Measurements from ENCODE around the gene TIMP1. TPM values are rescaled to one million over a fixed set of nuclear protein-coding genes. Genes with fewer than 3 reads are reported as not detected.
A peak's percentile ranks its signal among the peaks of the same experiment; 100 is the strongest.

The TIMP1 gene
- polyA plus RNA-seq, 4 donors = 68.5 to 119 (median 75.9) TPM

DNA sequence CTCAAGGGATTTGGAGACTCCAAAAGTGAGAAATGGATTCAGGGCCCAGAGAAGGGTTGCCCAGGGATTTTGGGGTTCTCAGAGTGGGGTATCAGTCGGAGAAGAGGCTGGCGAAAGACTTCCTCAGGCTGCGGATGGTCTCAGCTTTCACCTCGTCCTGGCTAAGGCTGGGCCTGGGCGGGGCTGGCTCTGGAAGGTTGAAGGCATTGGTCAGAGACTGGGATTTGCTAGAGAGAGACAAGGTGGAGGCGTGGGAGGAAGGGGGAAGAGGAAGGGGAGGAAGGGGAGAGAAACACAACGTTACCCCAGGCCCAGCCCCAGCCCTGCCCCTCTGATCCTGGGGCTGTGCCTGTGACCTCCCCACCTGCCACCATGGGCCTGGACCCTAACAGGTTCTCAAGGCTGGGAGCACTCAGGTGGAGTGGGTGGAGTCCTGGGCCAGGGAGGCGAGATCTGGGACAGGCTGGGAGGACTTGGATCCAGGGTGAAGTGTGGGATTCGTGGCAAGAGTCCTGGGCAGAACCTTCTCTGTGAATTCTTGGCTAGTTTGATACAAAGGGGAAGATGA, 9.4 kb upstream of the TIMP1 start:
- DNase-seq (ENCODE audit: low read depth in 4 of 4, low spot score in 2 of 4) = no peak

DNA sequence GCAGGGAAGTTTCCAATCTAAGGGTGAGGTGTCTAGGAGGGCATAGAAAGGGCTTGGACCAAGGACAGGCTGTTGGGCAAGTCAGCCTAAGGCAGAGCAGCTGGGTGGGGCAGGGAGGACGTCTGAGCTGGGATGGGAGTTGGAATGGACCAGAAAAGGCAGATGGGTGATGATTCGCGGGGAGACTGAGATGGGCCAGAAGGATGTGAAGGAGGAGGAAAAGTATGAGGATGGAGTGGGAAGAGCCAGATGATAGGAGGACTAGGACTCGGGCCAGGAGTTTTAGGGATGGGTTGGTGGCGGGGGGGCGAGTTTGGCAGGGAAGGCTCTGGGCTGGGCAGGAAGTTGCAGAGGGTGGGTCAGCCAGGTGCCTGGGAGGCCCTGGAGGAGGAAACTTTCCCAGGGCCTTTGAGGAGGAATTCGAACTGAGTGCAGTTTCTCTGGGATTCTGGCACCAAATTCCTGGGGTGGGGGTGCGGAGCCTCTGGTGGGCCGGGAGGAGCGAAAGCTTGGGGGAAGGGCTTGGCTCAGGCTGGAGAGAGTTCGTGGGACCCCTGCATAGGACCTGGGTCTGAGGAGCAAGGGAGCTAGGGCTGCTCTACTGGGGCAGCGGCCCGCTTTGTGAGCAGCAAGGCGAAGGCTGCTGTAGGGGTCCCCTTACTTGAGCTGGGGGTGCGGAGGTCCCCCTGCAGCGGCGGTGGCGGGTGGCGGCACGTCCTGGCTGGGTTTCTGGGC, 8.7 kb upstream of the TIMP1 start:
- DNase-seq (ENCODE audit: low read depth in 4 of 4, low spot score in 2 of 4) = peak in 1 of 4 donors; percentile 67

DNA sequence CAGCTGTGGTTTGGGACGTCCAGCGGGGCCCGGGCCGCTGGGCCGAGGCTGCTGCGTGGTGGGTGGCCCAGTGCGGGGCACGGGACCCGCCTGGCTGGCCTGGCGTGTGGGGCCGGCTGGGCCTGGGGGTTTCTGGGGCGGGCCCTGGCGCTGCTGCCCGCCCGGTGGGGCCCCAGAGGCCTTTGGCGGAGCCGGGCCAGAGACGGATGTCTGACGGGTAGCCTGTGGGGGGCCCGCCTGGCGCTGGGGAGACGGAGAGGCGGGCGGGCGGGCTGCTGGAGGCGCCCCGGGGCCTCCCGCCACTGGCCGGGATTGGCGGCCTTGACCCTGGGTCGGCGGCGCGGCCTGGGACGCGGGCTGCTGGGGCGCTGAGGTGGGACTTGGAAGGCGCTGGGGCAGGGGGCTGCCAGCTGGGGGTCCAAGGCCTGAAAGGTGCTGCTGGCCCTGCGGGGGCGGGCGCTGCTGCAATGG, 8.1 kb upstream of the TIMP1 start:
- no peak for DNase-seq (ENCODE audit: low read depth in 4 of 4, low spot score in 2 of 4)

DNA sequence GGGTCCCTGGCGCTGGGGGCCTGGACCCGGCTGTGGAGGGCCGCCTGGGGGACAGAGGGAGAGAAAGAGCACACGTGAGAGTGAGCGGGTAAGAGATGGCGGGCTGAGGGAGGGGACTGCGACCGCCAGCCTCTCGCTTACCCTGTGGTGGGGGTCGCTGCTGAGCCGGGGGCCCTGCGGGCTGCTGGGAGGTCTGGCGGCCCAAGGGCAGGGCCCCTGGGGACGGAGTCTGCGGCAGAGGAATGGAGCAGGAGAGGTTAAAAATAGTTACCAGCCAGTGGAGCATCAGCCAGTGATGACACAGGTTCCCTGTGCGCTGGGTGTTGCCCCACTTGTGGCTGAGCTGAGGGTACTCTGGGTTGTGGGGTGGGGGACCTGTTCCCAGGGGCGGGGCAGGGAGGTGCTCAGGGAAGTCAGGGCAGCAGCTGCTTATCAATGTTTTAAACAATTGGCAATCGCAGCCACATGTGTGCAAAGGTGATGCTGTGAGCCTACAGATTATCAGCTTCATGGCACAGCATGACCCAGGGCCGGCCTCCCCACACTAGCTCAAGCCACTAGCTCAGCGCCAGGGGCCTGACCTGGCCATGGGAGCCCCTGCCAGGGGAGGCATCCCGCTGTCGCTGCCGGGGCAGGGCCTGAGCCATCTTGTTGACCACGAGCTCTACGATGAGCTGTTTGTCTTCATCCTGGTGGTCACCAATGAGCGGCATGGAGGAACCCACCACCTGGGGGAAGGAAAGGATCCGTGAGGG, 7.5 kb upstream of the TIMP1 start:
- DNase-seq (ENCODE audit: low read depth in 4 of 4, low spot score in 2 of 4) = no peak

DNA sequence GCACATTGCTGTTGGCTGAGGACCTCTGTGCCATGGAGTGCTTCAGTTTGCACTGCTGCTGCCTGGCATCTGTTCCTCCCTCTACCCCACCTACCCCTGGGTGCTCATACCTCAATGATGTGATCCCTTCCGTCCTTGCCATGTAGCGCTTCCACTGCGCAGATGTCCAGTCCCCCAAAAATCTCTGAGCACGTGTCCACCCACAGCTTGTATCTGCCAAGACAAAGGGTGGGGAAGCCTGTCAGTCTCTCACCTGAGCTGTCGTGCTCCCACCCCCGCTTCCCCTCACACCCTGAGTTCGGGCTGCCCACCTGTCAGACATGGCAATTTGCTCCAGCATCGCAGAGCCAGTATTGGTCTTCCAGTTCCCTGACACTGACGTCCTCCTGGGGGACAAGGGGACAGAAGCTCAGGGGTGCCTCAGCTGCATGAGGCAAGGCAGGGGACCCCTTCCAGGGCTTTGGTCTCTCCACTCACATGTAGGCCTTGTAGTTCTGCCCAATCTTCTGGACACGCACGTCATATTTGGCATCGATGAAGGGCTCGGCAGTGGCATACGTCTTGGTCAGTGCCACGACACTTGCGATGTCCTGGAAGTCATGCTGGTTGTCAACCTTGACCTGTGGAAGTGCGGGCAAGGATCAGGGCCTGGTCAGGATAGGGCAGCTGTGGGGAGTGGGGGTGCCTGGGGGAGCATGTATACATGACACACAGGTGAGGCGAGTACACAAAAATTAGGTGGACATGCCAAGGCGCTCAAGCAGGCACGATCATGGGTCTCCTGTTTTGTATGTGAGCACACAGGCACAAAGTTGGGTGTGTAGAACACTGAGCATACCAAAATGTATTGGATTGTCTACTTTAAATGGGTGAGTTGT, 6.0 kb upstream of the TIMP1 start:
- no peak for DNase-seq (ENCODE audit: low read depth in 4 of 4, low spot score in 2 of 4)

DNA sequence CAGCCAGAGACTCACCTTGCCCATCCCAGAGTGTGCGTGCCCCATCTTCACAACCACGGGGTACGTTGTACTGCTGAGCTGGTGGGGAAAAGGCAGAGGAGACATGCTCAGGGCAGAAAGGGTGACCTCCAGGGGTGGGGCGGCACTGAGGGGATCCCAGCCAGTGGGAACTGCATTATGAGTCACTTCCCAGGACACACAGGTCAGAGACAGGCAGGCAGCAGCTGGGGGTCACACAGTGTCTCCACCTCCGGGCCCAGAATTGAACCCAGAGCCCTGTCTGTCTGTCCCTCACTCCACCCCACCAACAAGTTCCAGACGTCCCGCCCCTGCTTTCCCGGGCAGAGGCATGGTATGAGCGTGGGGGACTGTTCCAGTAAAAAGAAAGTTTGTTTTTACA, 4.8 kb upstream of the TIMP1 start:
- DNase-seq (ENCODE audit: low read depth in 4 of 4, low spot score in 2 of 4) = no peak

DNA sequence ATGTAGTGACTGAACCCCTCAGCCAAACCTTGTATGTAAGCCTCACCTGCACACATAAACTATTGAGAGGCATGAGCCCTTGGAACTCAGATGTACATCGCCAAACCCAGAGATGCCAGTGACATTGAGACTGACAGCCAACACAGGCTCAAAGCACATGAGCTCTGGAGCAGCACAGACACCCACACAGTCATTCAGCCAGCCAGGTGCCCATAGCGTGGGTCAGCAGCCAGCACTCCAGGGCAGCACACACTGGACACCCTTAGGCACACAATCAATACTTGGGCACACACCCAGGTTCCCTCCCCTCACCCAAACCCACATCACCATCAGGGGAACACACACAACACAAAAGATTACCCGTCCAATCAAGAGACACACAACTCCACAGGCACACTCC, 4.3 kb upstream of the TIMP1 start:
- DNase-seq (ENCODE audit: low read depth in 4 of 4, low spot score in 2 of 4) = no peak

DNA sequence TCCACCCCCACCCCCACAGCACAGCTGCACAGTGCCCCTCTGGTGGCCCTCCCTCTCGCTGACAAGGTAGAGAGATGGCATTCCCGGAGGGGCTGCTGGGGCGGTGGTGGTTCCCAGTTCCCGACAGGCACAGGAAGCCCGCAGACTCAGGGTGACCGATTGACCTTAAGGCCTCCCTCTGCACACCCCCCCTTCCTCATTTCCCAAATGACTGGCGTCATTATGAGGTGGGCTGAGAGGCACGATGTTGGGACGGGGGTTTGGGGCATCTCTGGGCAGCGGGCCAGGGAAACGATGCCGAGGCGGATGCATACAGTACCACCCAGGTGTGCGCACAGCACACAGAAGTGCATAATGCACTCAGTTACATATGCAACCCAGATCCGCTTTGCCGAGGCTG, 3.5 kb upstream of the TIMP1 start:
- DNase-seq (ENCODE audit: low read depth in 4 of 4, low spot score in 2 of 4) = no peak

DNA sequence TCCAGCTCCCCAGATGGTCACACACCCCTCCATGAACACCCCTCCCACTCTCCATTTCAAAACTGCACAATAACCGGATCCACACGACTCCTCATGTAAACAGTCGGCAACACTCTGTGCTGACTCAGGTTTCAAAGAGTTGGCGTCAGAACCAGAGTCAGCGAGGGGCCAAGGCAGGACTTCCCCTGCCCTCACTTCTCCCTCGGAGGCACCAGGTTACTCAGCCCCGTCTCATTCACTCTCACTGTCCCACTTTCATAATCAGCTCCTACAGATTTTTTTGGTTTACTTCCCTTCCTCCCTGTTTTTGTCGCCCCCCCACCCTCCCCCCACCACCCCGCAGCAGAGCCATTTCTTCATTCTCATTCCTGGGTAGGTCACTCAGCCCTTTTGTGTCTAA, 2.7 kb upstream of the TIMP1 start:
- DNase-seq (ENCODE audit: low read depth in 4 of 4, low spot score in 2 of 4) = no peak

DNA sequence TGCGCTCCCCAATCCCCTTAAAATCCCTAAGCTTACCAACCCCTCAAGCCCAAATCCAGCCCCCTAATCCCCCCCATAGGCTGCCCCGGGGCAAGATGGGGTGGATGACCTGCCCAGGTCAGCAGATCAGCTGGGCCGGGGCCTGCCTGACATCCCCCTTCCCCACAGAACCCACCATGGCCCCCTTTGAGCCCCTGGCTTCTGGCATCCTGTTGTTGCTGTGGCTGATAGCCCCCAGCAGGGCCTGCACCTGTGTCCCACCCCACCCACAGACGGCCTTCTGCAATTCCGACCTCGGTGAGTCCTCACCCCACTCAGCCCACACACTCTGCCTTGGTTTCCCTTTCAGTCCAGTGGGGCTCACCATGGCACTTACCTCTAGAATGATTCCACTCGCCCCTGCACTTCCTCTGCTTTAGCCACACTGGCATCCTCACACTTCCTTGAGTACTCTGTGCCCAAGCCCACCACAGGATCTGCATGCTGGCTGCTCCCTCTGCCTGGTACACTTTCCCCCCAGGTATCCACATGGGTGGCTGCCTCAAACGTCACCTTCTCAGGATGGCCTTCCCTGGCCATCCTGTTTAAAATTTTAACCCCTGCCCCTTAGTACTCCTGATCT, 1.1 kb downstream of the TIMP1 start:
- no peak for DNase-seq (ENCODE audit: low read depth in 4 of 4, low spot score in 2 of 4)

DNA sequence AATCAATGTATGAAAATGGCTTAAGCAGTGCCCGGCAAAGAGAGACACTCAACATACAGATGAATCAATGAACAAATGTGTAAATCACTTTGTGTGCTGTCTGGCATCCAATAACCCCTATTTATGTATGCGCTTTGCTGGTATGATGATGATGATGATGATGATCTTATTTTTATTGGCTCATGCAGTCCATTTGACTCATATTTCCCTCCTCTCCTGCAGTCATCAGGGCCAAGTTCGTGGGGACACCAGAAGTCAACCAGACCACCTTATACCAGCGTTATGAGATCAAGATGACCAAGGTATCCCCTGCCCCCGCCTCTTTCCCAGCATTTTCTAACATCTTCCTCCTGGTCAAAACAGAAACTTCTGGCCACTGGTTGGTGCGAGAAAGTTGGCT, 2.5 kb downstream of the TIMP1 start:
- DNase-seq (ENCODE audit: low read depth in 4 of 4, low spot score in 2 of 4) = no peak

DNA sequence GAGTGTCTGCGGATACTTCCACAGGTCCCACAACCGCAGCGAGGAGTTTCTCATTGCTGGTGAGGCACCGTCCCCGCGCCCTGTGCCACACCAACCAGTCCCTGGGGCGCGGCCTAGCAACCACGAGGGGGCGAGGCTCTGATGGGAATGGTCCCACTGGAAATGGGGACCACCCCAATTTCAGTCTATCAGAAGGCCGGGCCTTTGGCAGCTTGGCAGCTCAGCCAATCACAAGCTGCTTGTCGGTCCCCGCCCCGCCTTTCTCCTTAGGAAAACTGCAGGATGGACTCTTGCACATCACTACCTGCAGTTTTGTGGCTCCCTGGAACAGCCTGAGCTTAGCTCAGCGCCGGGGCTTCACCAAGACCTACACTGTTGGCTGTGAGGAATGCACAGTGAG, 3.0 kb downstream of the TIMP1 start:
- DNase-seq (ENCODE audit: low read depth in 4 of 4, low spot score in 2 of 4) = no peak

DNA sequence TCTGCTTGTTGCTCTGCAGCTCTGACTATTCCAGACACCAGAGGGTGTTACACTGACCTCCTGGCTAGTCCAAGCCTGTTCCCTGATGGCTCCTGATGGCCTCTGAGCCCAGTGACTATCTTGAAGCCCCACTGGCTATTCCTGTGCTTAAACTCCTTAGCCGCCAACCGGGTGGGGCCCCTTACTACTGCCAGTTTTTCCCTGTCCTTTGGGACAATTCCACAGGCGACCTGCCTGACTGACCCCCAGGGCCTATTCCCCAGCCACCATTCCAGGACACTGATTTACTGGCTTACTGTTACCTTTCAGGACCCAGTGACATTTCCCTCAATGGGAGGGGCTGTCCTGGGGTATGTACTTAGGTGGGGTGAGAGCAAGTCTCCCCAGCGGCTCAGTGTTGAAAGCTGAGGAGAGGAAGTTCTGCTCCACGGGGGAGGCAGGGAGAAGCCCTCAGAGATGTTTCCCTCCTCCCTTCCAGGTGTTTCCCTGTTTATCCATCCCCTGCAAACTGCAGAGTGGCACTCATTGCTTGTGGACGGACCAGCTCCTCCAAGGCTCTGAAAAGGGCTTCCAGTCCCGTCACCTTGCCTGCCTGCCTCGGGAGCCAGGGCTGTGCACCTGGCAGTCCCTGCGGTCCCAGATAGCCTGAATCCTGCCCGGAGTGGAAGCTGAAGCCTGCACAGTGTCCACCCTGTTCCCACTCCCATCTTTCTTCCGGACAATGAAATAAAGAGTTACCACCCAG, 4.0 kb downstream of the TIMP1 start:
- no peak for DNase-seq (ENCODE audit: low read depth in 4 of 4, low spot score in 2 of 4)

DNA sequence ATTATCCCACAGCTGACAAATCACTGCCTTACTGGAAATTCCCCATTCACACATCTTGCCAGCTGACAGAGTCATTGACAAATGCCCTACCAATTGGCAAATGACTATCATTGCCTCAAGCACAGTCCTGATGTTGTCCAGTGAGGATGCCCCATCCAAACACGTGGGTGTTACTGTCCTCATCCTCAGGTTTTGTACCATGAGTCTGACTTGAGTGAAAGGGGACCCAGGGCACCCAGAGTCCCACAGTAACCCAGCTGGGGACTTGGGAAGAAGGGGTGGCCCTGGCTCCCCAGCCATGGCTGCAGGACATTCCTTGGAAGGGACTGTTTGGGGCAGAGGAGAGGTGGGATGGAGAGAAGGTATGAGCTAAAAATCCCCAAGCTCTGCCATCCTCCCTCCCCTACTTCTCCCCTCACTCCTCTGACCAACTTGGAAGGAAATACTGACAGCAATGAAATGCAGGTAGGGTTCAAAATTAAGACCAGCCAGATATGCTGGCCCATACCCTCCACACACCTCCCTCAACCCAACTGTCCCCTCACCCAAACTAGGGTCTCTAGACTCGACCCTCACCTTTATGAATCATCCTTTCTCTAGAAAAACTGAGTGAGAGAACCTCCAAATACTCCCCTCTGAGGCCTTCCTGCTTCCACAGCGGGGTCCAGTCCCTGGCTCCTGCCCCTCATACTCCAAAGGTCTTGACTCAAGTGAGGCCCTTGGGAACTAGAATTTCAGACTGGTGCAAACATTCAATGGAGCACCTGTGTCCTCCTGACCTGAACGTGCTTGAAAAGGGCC, 5.1 kb downstream of the TIMP1 start:
- no peak for DNase-seq (ENCODE audit: low read depth in 4 of 4, low spot score in 2 of 4)

DNA sequence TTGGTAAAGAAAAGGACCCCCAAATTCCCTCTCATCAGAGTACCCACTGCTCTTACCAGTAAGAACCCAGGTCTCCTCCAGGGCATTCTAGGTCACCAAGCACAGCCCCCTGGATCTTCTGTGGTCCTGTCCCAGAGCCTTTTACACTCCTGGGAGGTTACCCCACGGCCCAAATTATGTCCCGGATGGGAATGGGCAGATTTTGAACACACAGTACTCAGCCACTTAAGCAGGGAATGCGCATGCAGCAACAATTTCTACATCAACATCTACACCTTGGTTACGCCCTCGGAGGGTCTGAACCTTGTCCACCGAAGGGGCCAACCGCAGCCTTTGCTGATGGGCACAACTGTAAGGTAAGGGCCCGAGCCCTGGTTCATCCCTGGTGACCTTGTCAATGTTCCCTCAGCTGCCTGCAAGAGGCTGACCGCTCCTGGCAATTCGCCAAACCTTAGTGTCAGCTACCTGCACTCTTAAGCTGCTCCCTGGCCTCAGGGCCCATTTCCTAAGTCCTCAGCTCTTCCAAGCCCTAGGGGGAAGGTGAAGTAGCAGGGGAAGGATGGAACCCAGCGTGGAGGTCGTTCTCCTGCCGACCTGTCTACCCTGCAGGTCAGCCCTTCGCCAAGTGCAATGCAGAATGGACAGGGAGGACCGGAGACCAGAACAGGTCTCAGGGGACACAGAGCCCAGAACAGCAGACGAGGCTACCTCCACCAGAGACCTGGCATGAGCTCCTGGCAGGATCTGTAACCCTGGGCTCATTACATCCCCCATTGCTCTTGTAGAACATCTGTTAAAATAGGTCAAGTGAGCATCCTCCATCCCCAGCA, 5.9 kb downstream of the TIMP1 start:
- DNase-seq (ENCODE audit: low read depth in 4 of 4, low spot score in 2 of 4) = no peak

DNA sequence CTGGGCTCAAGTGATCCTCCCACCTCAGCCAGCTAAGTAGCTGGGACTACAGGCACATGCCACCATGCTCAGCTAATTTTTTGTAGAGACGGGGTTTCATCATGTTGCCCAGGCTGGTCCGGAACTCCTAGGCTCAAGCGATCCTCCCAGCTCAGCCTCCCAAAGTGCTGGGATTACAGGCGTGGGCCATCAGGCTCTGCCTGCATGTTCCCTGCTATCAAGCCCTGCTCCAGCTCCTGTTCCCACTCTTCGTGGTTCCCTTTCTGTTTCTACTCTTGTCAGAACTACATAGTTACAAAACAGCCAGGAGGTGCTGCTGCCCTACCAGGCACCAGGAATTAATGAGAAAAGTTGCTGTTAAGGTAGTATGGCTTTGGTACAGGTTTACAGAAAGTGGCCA, 8.7 kb downstream of the TIMP1 start:
- no peak for DNase-seq (ENCODE audit: low read depth in 4 of 4, low spot score in 2 of 4)

DNA sequence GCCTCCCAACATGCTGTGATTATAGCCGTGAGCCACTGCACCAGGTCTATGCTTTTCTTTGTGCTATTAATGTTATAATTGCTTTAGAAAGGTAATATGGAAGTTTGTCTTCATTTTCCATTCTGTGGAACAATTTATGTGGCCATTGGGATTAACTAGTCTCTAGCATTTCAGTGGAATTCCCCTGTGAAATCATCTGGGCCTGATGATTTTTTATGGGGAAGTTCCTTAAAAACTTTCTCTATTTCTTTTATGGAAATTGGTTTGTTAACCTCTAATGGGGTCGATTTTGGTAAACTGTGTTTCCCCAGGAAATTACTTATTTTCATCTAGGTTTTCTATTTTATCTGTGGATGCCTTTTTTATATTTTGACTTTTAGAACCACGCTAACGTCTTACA, 11.3 kb downstream of the TIMP1 start:
- no peak for DNase-seq (ENCODE audit: low read depth in 4 of 4, low spot score in 2 of 4)

DNA sequence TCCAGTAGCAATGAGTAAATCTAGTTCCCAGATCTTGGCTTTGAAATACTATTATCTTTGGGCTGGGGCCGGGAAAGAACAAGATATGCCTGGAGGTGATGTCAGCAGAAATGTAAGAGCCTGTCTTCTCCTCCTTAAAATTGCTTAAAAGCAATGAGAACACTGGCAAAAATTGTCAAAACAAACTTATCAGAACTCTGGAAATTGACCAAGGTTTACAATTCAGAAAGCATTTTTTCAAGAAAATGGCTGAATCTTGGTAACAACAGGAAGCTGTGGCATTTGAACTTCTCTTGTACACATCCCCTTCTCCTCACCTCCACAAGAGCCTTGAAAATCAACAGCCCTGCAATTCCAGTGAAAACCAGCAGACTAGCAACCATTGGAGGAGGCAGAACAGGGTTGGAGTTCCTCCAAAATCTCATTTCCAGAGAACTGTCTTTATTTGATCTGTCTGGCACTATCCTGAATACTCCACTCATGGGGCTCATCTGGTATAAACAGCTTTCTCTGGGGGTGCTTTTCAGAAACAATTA, 13.5 kb downstream of the TIMP1 start:
- DNase-seq (ENCODE audit: low read depth in 4 of 4, low spot score in 2 of 4) = no peak

Data from left renal cortex interstitium (tissue), 4 donors.